HepG2 (cell line): ENCODE data around the gene NIP7. TPM values are rescaled to one million over a fixed set of nuclear protein-coding genes. Genes with fewer than 3 reads are reported as not detected.
A peak's percentile ranks its signal among the peaks of the same experiment; 100 is the strongest.

Experiments
- CENPX ChIP-seq: sonication (generic); formaldehyde crosslinking; IDR thresholded peaks from 2 replicates; pipeline ENCODE4 v1.9.0; 2021; ENCODE audit warnings: mild to moderate bottlenecking, missing genetic modification reagents, moderate library complexity
- IRF2 ChIP-seq: IDR thresholded peaks from 2 replicates; pipeline ENCODE4 v1.6.1; 2018; ENCODE audit warnings: missing genetic modification reagents, missing compliant biosample characterization
- MTERF4 ChIP-seq: sonication (generic); formaldehyde crosslinking; IDR thresholded peaks from 2 replicates; pipeline ENCODE4 v1.8.0; 2023; ENCODE audit warnings: mild to moderate bottlenecking, missing genetic modification reagents
- PATZ1 ChIP-seq: sonication (generic); formaldehyde crosslinking; IDR thresholded peaks from 2 replicates; pipeline ENCODE4 v1.4.0; 2020; ENCODE audit warnings: missing genetic modification reagents
- POGK ChIP-seq: sonication (generic); formaldehyde crosslinking; conservative IDR thresholded peaks from 2 replicates; pipeline ENCODE4 v1.8.0; 2022; ENCODE audit warnings: mild to moderate bottlenecking, moderate library complexity, missing genetic modification reagents
- RFX1 ChIP-seq: fragments of 450-650 bp; IDR thresholded peaks from 2 replicates; pipeline ENCODE4 v1.6.1; 2017
- ZBTB7A ChIP-seq: sonication (generic); formaldehyde crosslinking; IDR thresholded peaks from 2 replicates; pipeline ENCODE4 v1.8.0; 2022; ENCODE audit warnings: mild to moderate bottlenecking, missing genetic modification reagents
- ZMAT5 ChIP-seq: sonication (generic); formaldehyde crosslinking; IDR thresholded peaks from 2 replicates; pipeline ENCODE4 v1.5.0; 2020; ENCODE audit warnings: mild to moderate bottlenecking, low read depth, missing genetic modification reagents, borderline replicate concordance
- ZNF180 ChIP-seq: sonication (generic); formaldehyde crosslinking; IDR thresholded peaks from 2 replicates; pipeline ENCODE4 v1.4.0; 2020; ENCODE audit warnings: low read depth, missing genetic modification reagents, borderline replicate concordance
- ZNF224 ChIP-seq: sonication (generic); formaldehyde crosslinking; IDR thresholded peaks from 2 replicates; pipeline ENCODE4 v1.5.0; 2020; ENCODE audit warnings: mild to moderate bottlenecking, missing genetic modification reagents
- ZNF292 ChIP-seq: sonication (generic); formaldehyde crosslinking; IDR thresholded peaks from 2 replicates; pipeline ENCODE4 v1.8.1; 2022; ENCODE audit warnings: mild to moderate bottlenecking, low read depth, missing genetic modification reagents, borderline replicate concordance
- ZNF337 ChIP-seq: sonication (generic); formaldehyde crosslinking; IDR thresholded peaks from 2 replicates; pipeline ENCODE4 v1.5.1; 2020; ENCODE audit warnings: missing genetic modification reagents, low read depth, mild to moderate bottlenecking, borderline replicate concordance
- ZNF34 ChIP-seq: sonication (generic); formaldehyde crosslinking; IDR thresholded peaks from 2 replicates; pipeline ENCODE4 v1.4.0; 2020; ENCODE audit warnings: mild to moderate bottlenecking, missing genetic modification reagents, borderline replicate concordance
- ZNF350 ChIP-seq: sonication (generic); formaldehyde crosslinking; IDR thresholded peaks from 2 replicates; pipeline ENCODE4 v1.4.0; 2020; ENCODE audit warnings: mild to moderate bottlenecking, low read depth, missing genetic modification reagents, borderline replicate concordance
- ZNF670 ChIP-seq: sonication (generic); formaldehyde crosslinking; IDR thresholded peaks from 2 replicates; pipeline ENCODE4 v1.8.0; 2022; ENCODE audit warnings: mild to moderate bottlenecking, missing genetic modification reagents, borderline replicate concordance
- ZNF710 ChIP-seq: sonication (generic); formaldehyde crosslinking; IDR thresholded peaks from 2 replicates; pipeline ENCODE4 v1.5.0; 2020; ENCODE audit warnings: mild to moderate bottlenecking, missing genetic modification reagents, borderline replicate concordance
- ZNF770 ChIP-seq: sonication (generic); formaldehyde crosslinking; IDR thresholded peaks from 2 replicates; pipeline ENCODE4 v1.5.0; 2020; ENCODE audit warnings: mild to moderate bottlenecking, missing genetic modification reagents
- polyA plus RNA-seq, 8 experiments: library from polyadenylated mRNA; depleted of rRNA in 3 of 8; stranded (reverse) in 7 of 8; unstranded in 1 of 8; fragments of >200 nt; fragmentation: Illumina TruSeq in 4 of 8; extraction: Trizol in 4 of 8; gene quantifications; 2 replicates each; pipeline versions ENCODE4 v1.2.1 to v1.2.3, GENCODE V29; 2011 to 2016; ENCODE audit warnings: low read depth in 4 of 8, missing spikeins in 1 of 8, mixed read lengths in 1 of 8; ENCODE audit not compliant: insufficient read depth in 1 of 8
- total RNA-seq, 5 experiments: library from RNA; depleted of rRNA; stranded (reverse); fragments of >200 nt; fragmentation: Illumina TruSeq; extraction: Trizol; gene quantifications; 2 replicates each; pipeline ENCODE4 v1.2.3, GENCODE V29; 2016; ENCODE audit warnings: low read depth in 1 of 5

The NIP7 gene
- total and polyA plus RNA-seq, 2 of the 13 experiments (the other 11 are each of a cell fraction or from before 2014, with no cell fraction given) = 15.3 to 114 TPM

- TF ChIP-seq ZNF710 (CRISPR knock-in tag) (peak; percentile 28; the same call in 1 of the 2 replicates), MTERF4 (CRISPR knock-in tag) (peak; percentile 16; the same call in 1 of the 2 replicates), ZNF337 (CRISPR knock-in tag) (no peak), POGK (CRISPR knock-in tag) (no peak), CENPX (CRISPR knock-in tag) (peak; percentile 82; the same call in 1 of the 2 replicates), ZNF224 (CRISPR knock-in tag) (peak; percentile 93; the same call in 1 of the 2 replicates), RFX1 (no peak), ZMAT5 (peak; percentile 85; the same call in 1 of the 2 replicates), ZBTB7A (CRISPR knock-in tag) (peak; percentile 43; the same call in 1 of the 2 replicates), ZNF350 (CRISPR knock-in tag) (no peak), ZNF292 (CRISPR knock-in tag) (peak; percentile 61; the same call in 1 of the 2 replicates), IRF2 (CRISPR knock-in tag) (0 out of 2 replicates have a peak, but pooled peaks have one; percentile 9), ZNF180 (no peak), ZNF670 (peak; percentile 67; the same call in 1 of the 2 replicates), PATZ1 (peak; percentile 51), ZNF34 (0 out of 2 replicates have a peak, but pooled peaks have one; percentile 30), ZNF770 (CRISPR knock-in tag) (no peak)
Observed at GRCh38 chr16:69329369-69330285, 9.9 kb upstream of the NIP7 start (continued).
